Fibroblast of lung (primary cell): ENCODE data around the gene IRF2.

Experiments
- EZH2 ChIP-seq: IDR thresholded peaks from 2 replicates; pipeline ENCODE4 v1.5.1; 2012; ENCODE audit warnings: low read length, control low read depth, mild to moderate bottlenecking; ENCODE audit errors: missing control alignments
- TF ChIP-seq, protein P1 (sequence below), 2 donors: IDR thresholded peaks in 1 of 2; conservative IDR thresholded peaks in 1 of 2; 1 replicate in 1 of 2; 2 replicates in 1 of 2; pipeline ENCODE4 v1.5.1; 2011 to 2012; ENCODE audit warnings: low read length in 2 of 2, control low read depth in 1 of 2, inconsistent platforms in 1 of 2, low read depth in 1 of 2, mild to moderate bottlenecking in 1 of 2

DNA sequence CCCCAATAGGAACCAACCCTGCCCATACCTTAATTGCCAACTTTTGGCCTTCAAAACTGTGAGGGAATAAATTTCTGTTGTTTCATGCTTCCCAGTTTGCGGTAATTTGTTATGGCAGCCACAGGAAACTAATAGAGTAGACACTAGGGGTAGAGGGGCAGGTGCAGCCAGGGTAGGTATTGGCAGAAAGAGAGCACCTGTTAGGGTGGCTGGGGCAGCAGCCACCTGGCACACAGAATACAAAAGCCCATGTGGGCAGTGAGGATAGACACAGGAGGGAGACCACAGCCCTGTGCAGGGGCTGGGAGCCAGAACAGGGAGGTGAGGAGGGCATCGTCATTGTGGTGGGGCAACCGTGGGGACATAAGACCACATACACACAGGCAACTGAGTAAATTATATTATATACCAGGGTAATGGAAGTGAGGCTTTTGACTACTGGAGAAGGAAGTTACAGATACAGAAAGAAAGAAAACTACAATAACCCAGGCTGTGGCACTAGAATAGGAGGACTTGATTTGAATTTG lies 28.2 kb downstream of the IRF2 start:
- TF ChIP-seq, protein P1, sequence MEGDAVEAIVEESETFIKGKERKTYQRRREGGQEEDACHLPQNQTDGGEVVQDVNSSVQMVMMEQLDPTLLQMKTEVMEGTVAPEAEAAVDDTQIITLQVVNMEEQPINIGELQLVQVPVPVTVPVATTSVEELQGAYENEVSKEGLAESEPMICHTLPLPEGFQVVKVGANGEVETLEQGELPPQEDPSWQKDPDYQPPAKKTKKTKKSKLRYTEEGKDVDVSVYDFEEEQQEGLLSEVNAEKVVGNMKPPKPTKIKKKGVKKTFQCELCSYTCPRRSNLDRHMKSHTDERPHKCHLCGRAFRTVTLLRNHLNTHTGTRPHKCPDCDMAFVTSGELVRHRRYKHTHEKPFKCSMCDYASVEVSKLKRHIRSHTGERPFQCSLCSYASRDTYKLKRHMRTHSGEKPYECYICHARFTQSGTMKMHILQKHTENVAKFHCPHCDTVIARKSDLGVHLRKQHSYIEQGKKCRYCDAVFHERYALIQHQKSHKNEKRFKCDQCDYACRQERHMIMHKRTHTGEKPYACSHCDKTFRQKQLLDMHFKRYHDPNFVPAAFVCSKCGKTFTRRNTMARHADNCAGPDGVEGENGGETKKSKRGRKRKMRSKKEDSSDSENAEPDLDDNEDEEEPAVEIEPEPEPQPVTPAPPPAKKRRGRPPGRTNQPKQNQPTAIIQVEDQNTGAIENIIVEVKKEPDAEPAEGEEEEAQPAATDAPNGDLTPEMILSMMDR (conservative IDR thresholded peaks at IDR 0.05 in 1 of 2, IDR thresholded peaks at IDR 0.05 in 1 of 2; ENCODE audit: low read depth in 1 of 2, low read length in 2 of 2): no peak
- no peak for TF ChIP-seq EZH2
